Esophagus squamous epithelium (tissue), 5 donors: ENCODE data around the gene PSORS1C1. TPM values are rescaled to one million over a fixed set of nuclear protein-coding genes. Genes with fewer than 3 reads are reported as not detected.
"Not testable (repeated sequence)": the region's sequence is repeated elsewhere in the genome, so short reads cannot be mapped to it uniquely, and the experiment has no call there.

Source experiments
- DNase-seq: peaks from one replicate; lab custom pipeline; 2025; lab: John Stamatoyannopoulos, UW
- H3K27ac ChIP-seq, 4 donors: fragments of 200-600 bp; sonication (generic); one replicate each; pipeline ENCODE4 v1.5.1; 2016 to 2019; ENCODE audit warnings: mild to moderate bottlenecking in 1 of 4
- H3K27me3 ChIP-seq, 4 donors: fragments of 200-600 bp; sonication (generic); 1 replicate in 3 of 4; 2 replicates in 1 of 4; pipeline versions ENCODE4 v1.5.1 to v1.6.0; 2017 to 2021; ENCODE audit warnings: antibody characterized with exemption in 1 of 4
- H3K36me3 ChIP-seq, 3 donors: fragments of 200-600 bp; sonication (generic); one replicate each; pipeline ENCODE4 v1.5.1; 2016 to 2019
- H3K4me1 ChIP-seq, 3 donors: fragments of 200-600 bp; sonication (generic); one replicate each; pipeline ENCODE4 v1.5.1; 2017 to 2019
- H3K4me3 ChIP-seq, 4 donors: fragments of 200-600 bp; sonication (generic); 1 replicate in 3 of 4; 2 replicates in 1 of 4; pipeline ENCODE4 v1.5.1; 2016 to 2019; ENCODE audit warnings: mild to moderate bottlenecking in 2 of 4, moderate library complexity in 1 of 4
- H3K9me3 ChIP-seq, 3 donors: fragments of 200-600 bp; sonication (generic); one replicate each; pipeline ENCODE4 v1.5.1; 2016 to 2019
- CTCF ChIP-seq, 6 experiments: fragments of 450-650 bp in 4 of 6; fragments of 200-600 bp in 2 of 6; sonication (generic) in 2 of 6; IDR thresholded peaks; one replicate each; pipeline ENCODE4 v1.5.1; 2016 to 2019; ENCODE audit warnings: antibody characterized with exemption in 6 of 6, mild to moderate bottlenecking in 4 of 6, moderate library complexity in 4 of 6
- POLR2A ChIP-seq, 4 donors: fragments of 450-650 bp; IDR thresholded peaks; one replicate each; pipeline ENCODE4 v1.6.1; 2017; ENCODE audit warnings: antibody characterized with exemption in 4 of 4, mild to moderate bottlenecking in 4 of 4, moderate library complexity in 3 of 4
- WGBS, 2 donors: methylation state at CpG; one replicate each; pipeline ENCODE4 v1.1.5; 2018; 5-methylcytosine and 5-hydroxymethylcytosine counted together
- intact Hi-C: fragments of 100-400 bp; cut with DNase I; formaldehyde crosslinking; loops from one replicate; pipeline ENCODE4 v1.15.0; 2022
- total RNA-seq, 4 donors: library from RNA; depleted of rRNA; stranded (reverse); fragments of >200 nt; gene quantifications; one replicate each; pipeline ENCODE4 v1.1.0, GENCODE V29; 2016
- donor health status: DM: yes; HTN: yes; CAD: no.

PSORS1C1 gene
- total RNA-seq, 4 donors from 2014 or later, result 0.06 to 2.7 (median 1.2) TPM

- Histone ChIP-seq H3K4me1 (peaks cover 7 to 26% (median 11%) of the 10 kb centered on the region in 3 donors), H3K36me3 (peaks cover 0 to 50% (median 0%) of the 10 kb centered on the region in 3 donors), H3K9me3 (no peaks in the 10 kb centered on the region), H3K27ac (no peak overlapping the region), H3K4me3 (no peak overlapping the region), H3K27me3 (no peaks in the 10 kb centered on the region)
- TF ChIP-seq POLR2A (IDR thresholded peaks at IDR 0.05) (no peak), CTCF (IDR thresholded peaks at IDR 0.05) (no peak)
- intact Hi-C loops, result no loop called here
- 94 to 97% methylated on average over 2 to 5 of the region's 13 CpGs for WGBS, 2 donors
- no peak for DNase-seq
These were observed 48.0 kb downstream of the PSORS1C1 start for GRCh38 chr6:31162463-31163165.

- Histone ChIP-seq H3K4me3 (no peak overlapping the region), H3K36me3 (peaks cover 0 to 50% (median 0%) of the 10 kb centered on the region in 3 donors), H3K27me3 (no peaks in the 10 kb centered on the region), H3K4me1 (peaks cover 6 to 19% (median 9%) of the 10 kb centered on the region in 3 donors), H3K27ac (no peak overlapping the region), H3K9me3 (no peaks in the 10 kb centered on the region)
- intact Hi-C loops, result no loop called here
- no peak for DNase-seq
- TF ChIP-seq POLR2A (IDR thresholded peaks at IDR 0.05) (no peak), CTCF (IDR thresholded peaks at IDR 0.05) (no peak)
These were observed 49.3 kb downstream of the PSORS1C1 start for GRCh38 chr6:31163922-31164321.

GRCh38 chr6:31164475-31165063, 50.0 kb downstream of the PSORS1C1 start:
- H3K27me3 ChIP-seq, H3K27ac ChIP-seq, intact Hi-C loops, DNase-seq, H3K4me3 ChIP-seq, H3K9me3 ChIP-seq: not testable (repeated sequence)
- WGBS, 2 donors, result 60 to 100% methylated on average over 1 to 2 of the region's 9 CpGs
- Histone ChIP-seq H3K4me1 (peaks cover under 1 to 17% (median 3%) of the 10 kb centered on the region in 3 donors), H3K36me3 (peaks cover 0 to 50% (median 0%) of the 10 kb centered on the region in 3 donors)

GRCh38 chr6:31165064-31165832, 50.6 kb downstream of the PSORS1C1 start:
- 76 to 77% methylated on average over 16 to 17 of the region's 17 CpGs for WGBS, 2 donors
- DNase-seq, H3K9me3 ChIP-seq, H3K27me3 ChIP-seq, intact Hi-C loops, H3K27ac ChIP-seq, H3K4me3 ChIP-seq: not testable (repeated sequence)
- H3K4me1 ChIP-seq, result peaks cover 0 to 15% (median 0%) of the 10 kb centered on the region in 3 donors
- peaks cover 0 to 50% (median 0%) of the 10 kb centered on the region in 3 donors for H3K36me3 ChIP-seq

GRCh38 chr6:31165986-31166385, 51.4 kb downstream of the PSORS1C1 start:
- H3K27ac ChIP-seq, result no peak overlapping the region
- no peaks in the 10 kb centered on the region for H3K9me3 ChIP-seq
- peaks cover 0 to 9% (median 0%) of the 10 kb centered on the region in 3 donors for H3K4me1 ChIP-seq
- 58 to 78% methylated on average over 4 of the region's 5 CpGs for WGBS, 2 donors
- intact Hi-C loops, result no loop called here
- TF ChIP-seq CTCF (IDR thresholded peaks at IDR 0.05) (no peak), POLR2A (IDR thresholded peaks at IDR 0.05) (no peak)
- no peak overlapping the region for H3K4me3 ChIP-seq
- no peak for DNase-seq
- peaks cover 0 to 50% (median 0%) of the 10 kb centered on the region in 3 donors for H3K36me3 ChIP-seq
- no peaks in the 10 kb centered on the region for H3K27me3 ChIP-seq
